Lung microvascular endothelial cell (primary cell): ENCODE data around the gene DHRS13. TPM values are rescaled to one million over a fixed set of nuclear protein-coding genes. Genes with fewer than 3 reads are reported as not detected.

ENCODE experiments used
- DNase-seq, 2 donors: peaks; one replicate each; pipeline versions ENCODE4 v3.0.0 to v3.0.0-alpha.2; 2010; ENCODE audit warnings: low read depth in 2 of 2
- total RNA-seq: library from RNA; depleted of rRNA; stranded (reverse); fragments of >200 nt; gene quantifications from 2 replicates; pipeline ENCODE4 v1.2.1, GENCODE V29; 2014

DHRS13 gene
- 6.3 and 14.5 TPM in 2 replicates for total RNA-seq

GRCh38 chr17:28902819-28903545 lies at the start of gene DHRS13:
DHRS13 (minus strand) TSS chr17:28903079; CDS start chr17:28902944, 135 bp downstream.
- DNase-seq = peak; percentile 93 to 96

GRCh38 chr17:28951991-28952975 lies 49.4 kb upstream of the DHRS13 start:
- DNase-seq = peak; percentile 100

GRCh38 chr17:28951428-28951990 lies 48.6 kb upstream of the DHRS13 start, which contains the start of gene PHF12:
PHF12 (minus strand) TSS chr17:28951518; CDS start chr17:28950960, 558 bp downstream.
- peak; percentile 100 for DNase-seq

GRCh38 chr17:28950752-28951427 lies 48.0 kb upstream of the DHRS13 start:
- DNase-seq = no peak

- DNase-seq = peak; percentile 31 to 49
These were observed 47.3 kb upstream of the DHRS13 start for GRCh38 chr17:28950017-28950751.

- DNase-seq = peak; percentile 45 to 56
These were observed 46.5 kb upstream of the DHRS13 start for GRCh38 chr17:28949185-28950016.

- peak; percentile 51 to 65 for DNase-seq
These were observed 46.0 kb upstream of the DHRS13 start for GRCh38 chr17:28948873-28949184.

GRCh38 chr17:28948342-28948741 lies 45.5 kb upstream of the DHRS13 start:
- no peak for DNase-seq

GRCh38 chr17:28947639-28948038 lies 44.8 kb upstream of the DHRS13 start:
- DNase-seq = no peak

- DNase-seq = peak in 1 of 2 donors; percentile 94
These were observed 43.4 kb upstream of the DHRS13 start for GRCh38 chr17:28946239-28946638.

- peak; percentile 15 to 52 for DNase-seq
These were observed 42.2 kb upstream of the DHRS13 start for GRCh38 chr17:28944862-28945741.

GRCh38 chr17:28944343-28944742 lies 41.5 kb upstream of the DHRS13 start:
- no peak for DNase-seq

GRCh38 chr17:28942925-28943324 lies 40.0 kb upstream of the DHRS13 start:
- no peak for DNase-seq

GRCh38 chr17:28941251-28941650 lies 38.4 kb upstream of the DHRS13 start:
- DNase-seq = no peak

- DNase-seq = no peak
These were observed 37.8 kb upstream of the DHRS13 start for GRCh38 chr17:28940675-28941074.

GRCh38 chr17:28940142-28940541 lies 37.3 kb upstream of the DHRS13 start:
- peak; percentile 35 to 57 for DNase-seq

- no peak for DNase-seq
These were observed 35.7 kb upstream of the DHRS13 start for GRCh38 chr17:28938552-28938951.

- DNase-seq = no peak
These were observed 34.3 kb upstream of the DHRS13 start for GRCh38 chr17:28937044-28937729.
